Measurements from ENCODE around the gene PHACTR1.

DNA sequence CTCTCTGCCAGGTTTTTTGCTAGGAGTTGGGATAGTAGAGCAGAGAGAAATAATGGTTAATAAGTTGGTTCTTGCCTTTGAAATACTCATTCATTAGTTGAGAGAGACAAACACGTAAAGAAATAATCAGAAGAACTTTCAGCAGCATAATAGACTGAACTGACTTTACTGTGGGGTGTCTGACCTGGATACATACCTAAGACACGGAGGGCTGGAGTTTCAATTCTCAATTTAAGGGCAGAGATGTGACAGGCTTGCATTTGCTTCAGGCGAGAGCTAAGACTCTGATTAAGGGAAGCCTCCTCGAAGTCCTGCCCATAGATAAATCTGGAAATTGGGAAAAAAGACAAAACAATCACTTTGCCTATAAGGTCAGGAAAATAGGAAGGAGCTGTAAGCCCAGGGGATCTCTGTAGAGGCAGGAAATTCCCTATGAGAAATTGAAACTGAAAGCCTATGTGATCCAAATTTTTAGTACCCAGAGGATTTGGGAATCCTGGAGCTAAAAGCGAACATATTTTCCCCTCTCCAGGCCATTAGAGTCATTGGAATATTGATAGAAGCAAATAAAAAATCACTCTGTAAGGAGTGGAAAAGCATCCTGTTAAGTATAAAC is 276.8 kb downstream of the PHACTR1 start:
- TF ChIP-seq CTCF (IDR thresholded peaks at IDR 0.05) = no peak
- TF ChIP-seq POLR2A (IDR thresholded peaks at IDR 0.05) = no peak

Measured in prostate gland (tissue), 2 donors.